ENCODE data around the gene GARIN1A. TPM values are rescaled to one million over a fixed set of nuclear protein-coding genes. Genes with fewer than 3 reads are reported as not detected.
"Not testable (repeated sequence)": the region's sequence is repeated elsewhere in the genome, so short reads cannot be mapped to it uniquely, and the experiment has no call there.

Gene GARIN1A
- total and polyA plus RNA-seq, 2 of the 4 experiments (the other 2 are of a cell fraction) = 0.18 to 1.4 TPM

DNA sequence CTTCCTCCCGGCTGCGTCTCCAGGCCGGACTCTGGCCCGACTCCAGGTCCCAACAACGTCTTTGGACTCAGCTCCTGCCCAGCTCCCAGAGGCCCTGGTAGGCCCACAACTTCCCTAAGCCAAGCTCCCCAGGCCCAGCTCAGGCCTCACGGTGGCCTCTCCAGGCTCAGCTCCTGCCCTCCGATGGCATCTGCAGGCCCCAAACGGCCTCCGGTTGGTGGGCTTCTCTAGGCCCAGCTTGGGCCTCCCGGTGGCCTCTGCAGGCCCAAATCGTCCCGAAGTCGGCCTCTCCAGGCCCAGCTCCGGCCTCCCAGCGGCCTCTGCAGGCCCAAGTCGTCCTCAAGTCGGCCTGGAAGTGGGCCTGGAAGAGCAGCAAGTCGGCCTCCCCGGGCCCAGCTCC is 18.0 kb upstream of the GARIN1A start:
- H4K8ac ChIP-seq (ENCODE audit: low read depth in 2 of 2, low read length in 2 of 2); H3K36me3 ChIP-seq (ENCODE audit: control insufficient read depth, insufficient read depth, low read length); dilution Hi-C loops (cut with HindIII; ENCODE audit: low sequenced_read_pairs, unreplicated experiment); H3K56ac ChIP-seq (ENCODE audit: extremely low read depth, insufficient read depth, low read length); H3K9me3 ChIP-seq (ENCODE audit: control insufficient read depth, insufficient read depth, low read length); H2AFZ ChIP-seq (replicated peaks; ENCODE audit: low read length, poor library complexity); in situ Hi-C loops (cut with MboI; ENCODE audit: low sequenced_read_pairs); ATAC-seq (ENCODE audit: low read depth); H3K14ac ChIP-seq (replicated peaks; ENCODE audit: low read depth, low read length); H3K79me1 ChIP-seq (ENCODE audit: low read depth in 1 of 2, low read length in 2 of 2); H4K20me1 ChIP-seq (ENCODE audit: insufficient read depth, low read length); CTCF ChIA-PET; intact Hi-C loops (cut with micrococcal nuclease); H3K4ac ChIP-seq (ENCODE audit: low read depth, low read length); H3K27ac ChIP-seq (ENCODE audit: insufficient read depth, low read length); H4K5ac ChIP-seq (ENCODE audit: low read depth, low read length); H2BK5ac ChIP-seq (ENCODE audit: low read depth, low read length, poor library complexity, severe bottlenecking); H3K9ac ChIP-seq (ENCODE audit: low read depth, low read length); H2AK9ac ChIP-seq (replicated peaks; ENCODE audit: low read depth, low read length, poor library complexity); BruUV-seq (replicated peaks); H3K23ac ChIP-seq (ENCODE audit: low read depth, low read length); H3K4me1 ChIP-seq (ENCODE audit: control insufficient read depth, insufficient read depth, low read length); H3K4me3 ChIP-seq (ENCODE audit: insufficient read depth, low read depth, low read length); DNase-seq; H2BK15ac ChIP-seq (ENCODE audit: low read depth, low read length); H3K27me3 ChIP-seq (ENCODE audit: control insufficient read depth, insufficient read depth, low read length); H2BK20ac ChIP-seq (ENCODE audit: low read depth, low read length); H3K4me2 ChIP-seq (ENCODE audit: low read depth, low read length); POLR2A ChIA-PET (ENCODE audit: unreplicated experiment); H3K9me1 ChIP-seq (ENCODE audit: insufficient read depth, low read length); H4K91ac ChIP-seq (ENCODE audit: insufficient read depth, low read depth, low read length); H2BK120ac ChIP-seq (ENCODE audit: low read depth, low read length); H3K18ac ChIP-seq (ENCODE audit: low read depth, low read length); H2AK5ac ChIP-seq (ENCODE audit: low read depth, low read length): not testable (repeated sequence)
- WGBS, 2 experiments (ENCODE audit: extremely low coverage in 2 of 2, insufficient read length in 1 of 2) = 93% methylated on average over 4 of the region's 19 CpGs; no CpG with 5 or more reads in 1 of the 2 experiments

DNA sequence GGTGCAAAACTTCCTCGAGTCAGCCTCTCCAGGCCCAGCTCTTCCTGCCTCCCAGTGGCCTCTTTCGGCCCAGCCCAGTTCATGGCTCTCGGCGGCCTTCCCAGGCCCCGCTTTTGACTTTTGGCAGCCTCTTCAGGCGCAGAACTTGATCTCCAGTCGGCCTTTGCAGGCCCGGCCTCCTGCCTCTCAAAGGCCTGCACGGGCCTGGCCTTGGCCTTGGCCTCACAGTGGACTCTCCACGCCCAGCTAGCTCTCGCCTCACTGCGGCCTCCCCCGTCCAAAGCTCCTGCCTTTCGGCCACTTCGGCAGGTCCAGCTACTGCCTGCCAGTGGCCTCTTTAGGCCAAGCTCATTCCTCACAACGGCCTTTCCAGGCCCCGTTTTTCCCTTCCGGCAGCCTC is 17.6 kb upstream of the GARIN1A start:
- H2AK5ac ChIP-seq (ENCODE audit: low read depth, low read length); H3K27me3 ChIP-seq (ENCODE audit: control insufficient read depth, insufficient read depth, low read length); H3K79me1 ChIP-seq (ENCODE audit: low read depth in 1 of 2, low read length in 2 of 2); H2AFZ ChIP-seq (replicated peaks; ENCODE audit: low read length, poor library complexity); H3K4ac ChIP-seq (ENCODE audit: low read depth, low read length); H4K8ac ChIP-seq (ENCODE audit: low read depth in 2 of 2, low read length in 2 of 2); H3K36me3 ChIP-seq (ENCODE audit: control insufficient read depth, insufficient read depth, low read length); H3K9me3 ChIP-seq (ENCODE audit: control insufficient read depth, insufficient read depth, low read length); H3K56ac ChIP-seq (ENCODE audit: extremely low read depth, insufficient read depth, low read length); in situ Hi-C loops (cut with MboI; ENCODE audit: low sequenced_read_pairs); H2AK9ac ChIP-seq (replicated peaks; ENCODE audit: low read depth, low read length, poor library complexity); H2BK5ac ChIP-seq (ENCODE audit: low read depth, low read length, poor library complexity, severe bottlenecking); H3K23ac ChIP-seq (ENCODE audit: low read depth, low read length); H3K9ac ChIP-seq (ENCODE audit: low read depth, low read length); BruUV-seq (replicated peaks); CTCF ChIA-PET; H4K20me1 ChIP-seq (ENCODE audit: insufficient read depth, low read length); POLR2A ChIA-PET (ENCODE audit: unreplicated experiment); H3K18ac ChIP-seq (ENCODE audit: low read depth, low read length); H3K4me1 ChIP-seq (ENCODE audit: control insufficient read depth, insufficient read depth, low read length); H2BK120ac ChIP-seq (ENCODE audit: low read depth, low read length); H2BK15ac ChIP-seq (ENCODE audit: low read depth, low read length); H3K9me1 ChIP-seq (ENCODE audit: insufficient read depth, low read length); ATAC-seq (ENCODE audit: low read depth); H3K27ac ChIP-seq (ENCODE audit: insufficient read depth, low read length); DNase-seq; dilution Hi-C loops (cut with HindIII; ENCODE audit: low sequenced_read_pairs, unreplicated experiment); H4K91ac ChIP-seq (ENCODE audit: insufficient read depth, low read depth, low read length); intact Hi-C loops (cut with micrococcal nuclease); H3K14ac ChIP-seq (replicated peaks; ENCODE audit: low read depth, low read length); H3K4me2 ChIP-seq (ENCODE audit: low read depth, low read length); H4K5ac ChIP-seq (ENCODE audit: low read depth, low read length); H3K4me3 ChIP-seq (ENCODE audit: insufficient read depth, low read depth, low read length); H2BK20ac ChIP-seq (ENCODE audit: low read depth, low read length): not testable (repeated sequence)
- 93% methylated on average over 4 of the region's 18 CpGs; no CpG with 5 or more reads in 1 of the 2 experiments for WGBS, 2 experiments (ENCODE audit: extremely low coverage in 2 of 2, insufficient read length in 1 of 2)

Measured in IMR-90 (cell line).